Epithelial cell of esophagus (primary cell): ENCODE data around the gene MELK.

Experiments used
- DNase-seq: peaks from one replicate; pipeline ENCODE4 v3.0.0; 2010; ENCODE audit warnings: low read depth
- H3K4me3 ChIP-seq: 2 replicates; pipeline ENCODE4 v1.5.1; 2011; ENCODE audit warnings: mild to moderate bottlenecking, low read length, control low read depth
- TF ChIP-seq, protein P1 (sequence below): IDR thresholded peaks from 2 replicates; pipeline ENCODE4 v1.5.1; 2011; ENCODE audit warnings: low read depth, mild to moderate bottlenecking, low read length, control low read depth, inconsistent platforms; ENCODE audit not compliant: insufficient read depth; ENCODE audit errors: missing control alignments

The MELK gene

DNA sequence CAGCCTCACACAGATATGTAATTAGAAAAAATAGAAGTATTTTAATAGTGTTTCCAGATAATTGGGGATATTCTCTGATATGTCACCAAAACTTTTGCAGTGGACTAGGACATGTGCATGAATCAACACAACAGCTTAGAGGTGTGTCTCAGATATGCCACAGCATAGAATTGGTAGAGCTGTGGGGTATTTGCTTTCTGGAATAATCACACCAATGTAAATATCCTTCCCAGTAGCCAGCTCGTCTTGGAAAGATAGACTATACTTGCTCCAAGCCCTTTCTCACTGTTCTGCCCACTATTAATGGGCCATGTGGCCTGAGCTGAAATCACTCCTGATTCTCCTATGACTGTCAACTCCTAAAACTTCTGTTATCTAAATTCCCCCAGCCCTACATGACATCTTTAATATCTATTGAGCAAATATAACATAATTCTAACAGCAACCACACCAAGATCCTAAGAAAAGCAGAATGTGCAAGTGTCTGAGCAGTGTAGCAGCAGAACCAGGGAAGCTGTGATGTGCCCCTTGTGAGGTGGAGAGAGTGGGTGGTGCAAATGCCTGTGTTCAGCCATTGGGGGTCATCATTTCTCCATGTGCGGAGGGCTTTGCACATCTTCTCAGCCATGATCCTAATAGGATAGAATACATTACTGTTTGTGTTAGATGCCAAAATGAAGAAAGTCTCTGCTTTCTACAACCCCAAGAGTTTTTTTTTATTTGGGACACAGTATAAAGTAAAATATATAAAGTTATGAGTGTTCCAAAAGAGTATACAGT is 65.0 kb downstream of the MELK start:
- TF ChIP-seq, protein P1, sequence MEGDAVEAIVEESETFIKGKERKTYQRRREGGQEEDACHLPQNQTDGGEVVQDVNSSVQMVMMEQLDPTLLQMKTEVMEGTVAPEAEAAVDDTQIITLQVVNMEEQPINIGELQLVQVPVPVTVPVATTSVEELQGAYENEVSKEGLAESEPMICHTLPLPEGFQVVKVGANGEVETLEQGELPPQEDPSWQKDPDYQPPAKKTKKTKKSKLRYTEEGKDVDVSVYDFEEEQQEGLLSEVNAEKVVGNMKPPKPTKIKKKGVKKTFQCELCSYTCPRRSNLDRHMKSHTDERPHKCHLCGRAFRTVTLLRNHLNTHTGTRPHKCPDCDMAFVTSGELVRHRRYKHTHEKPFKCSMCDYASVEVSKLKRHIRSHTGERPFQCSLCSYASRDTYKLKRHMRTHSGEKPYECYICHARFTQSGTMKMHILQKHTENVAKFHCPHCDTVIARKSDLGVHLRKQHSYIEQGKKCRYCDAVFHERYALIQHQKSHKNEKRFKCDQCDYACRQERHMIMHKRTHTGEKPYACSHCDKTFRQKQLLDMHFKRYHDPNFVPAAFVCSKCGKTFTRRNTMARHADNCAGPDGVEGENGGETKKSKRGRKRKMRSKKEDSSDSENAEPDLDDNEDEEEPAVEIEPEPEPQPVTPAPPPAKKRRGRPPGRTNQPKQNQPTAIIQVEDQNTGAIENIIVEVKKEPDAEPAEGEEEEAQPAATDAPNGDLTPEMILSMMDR: no peak
- H3K4me3 ChIP-seq: no peak overlapping the region
- DNase-seq: no peak

DNA sequence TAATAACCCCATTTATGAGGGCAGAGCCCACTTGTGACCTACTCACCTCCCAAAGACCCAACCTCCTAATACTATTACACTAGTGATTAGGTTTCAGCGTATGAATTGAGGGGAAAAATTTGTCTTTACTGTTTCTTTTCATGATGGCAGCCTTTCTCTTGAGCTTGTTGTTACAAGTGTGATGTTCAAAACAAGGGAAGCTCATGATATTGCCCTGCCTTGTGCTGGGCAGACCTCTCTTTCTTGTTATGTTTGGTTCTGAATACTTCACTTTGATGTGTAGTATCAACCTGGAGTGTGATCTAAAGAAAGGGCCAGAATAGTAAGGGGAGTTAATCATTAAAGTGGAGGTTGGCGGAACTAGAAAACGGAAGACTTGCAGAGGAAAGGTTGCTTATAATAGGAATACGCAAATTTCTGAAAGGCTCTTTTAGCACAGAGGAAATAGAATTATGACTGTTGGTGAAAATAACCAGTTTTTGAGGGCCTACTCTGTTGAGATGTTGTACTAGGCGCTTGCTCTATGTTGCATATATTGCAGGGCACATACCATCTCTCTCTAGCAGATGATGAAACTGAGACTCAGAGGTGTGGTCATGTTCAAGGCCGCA is 68.2 kb downstream of the MELK start:
- no peak overlapping the region for H3K4me3 ChIP-seq
- no peak for DNase-seq
- TF ChIP-seq, protein P1: no peak

DNA sequence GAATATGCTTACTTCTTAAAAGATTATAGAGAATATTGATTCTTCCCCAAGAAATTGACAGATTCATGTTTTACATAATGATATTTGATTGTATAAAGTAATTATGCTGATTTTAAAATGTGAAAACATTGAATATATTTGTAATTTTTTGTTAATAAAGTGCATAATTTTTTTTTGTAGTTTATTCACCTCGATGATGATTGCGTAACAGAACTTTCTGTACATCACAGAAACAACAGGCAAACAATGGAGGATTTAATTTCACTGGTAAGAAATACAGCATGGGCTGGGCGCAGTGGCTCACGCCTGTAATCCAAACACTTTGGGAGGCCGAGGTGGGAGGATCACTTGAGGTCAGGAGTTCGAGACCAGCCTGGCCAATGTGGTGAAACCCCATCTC is 70.1 kb downstream of the MELK start:
- H3K4me3 ChIP-seq: no peak overlapping the region
- TF ChIP-seq, protein P1: no peak

DNA sequence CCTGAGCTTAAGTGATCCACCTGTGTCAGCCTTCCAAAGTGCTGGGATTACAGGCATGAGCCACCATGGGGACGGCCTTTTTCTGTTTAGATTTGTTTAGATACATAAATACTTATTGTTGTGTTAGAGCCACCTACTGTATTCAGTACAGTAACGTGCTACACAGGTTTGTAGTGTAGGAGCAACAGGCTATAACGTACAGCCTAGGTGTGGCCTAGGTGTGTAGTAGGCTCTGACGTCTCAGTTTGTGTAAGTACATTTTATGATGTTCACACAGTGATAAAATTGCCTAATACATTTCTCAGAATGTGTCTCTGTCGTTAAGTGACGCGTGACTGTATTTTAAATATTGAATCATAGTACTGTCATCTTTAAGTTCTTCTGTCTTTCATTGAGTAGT is 84.1 kb downstream of the MELK start:
- TF ChIP-seq, protein P1: no peak
- H3K4me3 ChIP-seq: no peak overlapping the region
- no peak for DNase-seq

More for the DNA sequence above, 70.1 kb downstream of the MELK start:
- DNase-seq: no peak

DNA sequence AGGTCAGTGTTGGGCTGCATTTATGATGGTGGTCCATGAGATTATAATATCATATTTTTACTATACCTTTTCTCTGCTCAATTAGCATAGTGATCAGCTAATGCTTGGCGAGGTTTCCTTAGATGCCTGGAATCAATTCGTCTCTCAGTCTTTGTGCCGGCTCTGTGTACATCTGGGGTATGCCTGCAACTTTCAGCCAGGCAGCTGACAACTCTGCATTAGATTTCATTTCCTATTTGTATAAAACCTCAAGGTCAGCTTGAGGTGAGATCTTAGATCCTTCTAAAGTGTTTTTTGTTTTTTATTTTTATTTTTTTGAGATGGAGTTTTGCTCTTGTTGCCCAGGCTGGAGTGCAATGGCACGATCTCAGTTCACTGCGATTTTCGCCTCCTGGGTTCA is 86.8 kb downstream of the MELK start:
- TF ChIP-seq, protein P1: no peak
- no peak for DNase-seq
- H3K4me3 ChIP-seq: no peak overlapping the region

DNA sequence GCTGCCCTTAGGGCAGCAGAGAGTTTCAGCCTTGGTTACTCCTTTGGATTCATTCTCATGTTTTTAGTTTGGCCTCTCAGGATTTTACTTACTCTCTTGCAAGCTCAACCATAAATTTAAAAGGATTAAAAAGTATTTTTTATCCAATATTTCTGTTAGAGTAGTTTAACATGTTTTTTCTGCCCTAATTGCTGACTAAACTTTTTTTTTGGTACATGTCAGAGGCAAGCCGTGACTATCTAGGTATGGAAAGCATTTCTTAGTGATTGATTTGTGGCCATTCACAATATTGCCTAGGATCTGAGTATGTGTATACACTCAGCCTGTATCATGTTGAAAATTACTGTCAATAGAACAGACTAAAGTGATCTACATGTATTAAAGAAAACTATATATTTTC is 92.1 kb downstream of the MELK start:
- H3K4me3 ChIP-seq: no peak overlapping the region
- TF ChIP-seq, protein P1: no peak
- DNase-seq: no peak

DNA sequence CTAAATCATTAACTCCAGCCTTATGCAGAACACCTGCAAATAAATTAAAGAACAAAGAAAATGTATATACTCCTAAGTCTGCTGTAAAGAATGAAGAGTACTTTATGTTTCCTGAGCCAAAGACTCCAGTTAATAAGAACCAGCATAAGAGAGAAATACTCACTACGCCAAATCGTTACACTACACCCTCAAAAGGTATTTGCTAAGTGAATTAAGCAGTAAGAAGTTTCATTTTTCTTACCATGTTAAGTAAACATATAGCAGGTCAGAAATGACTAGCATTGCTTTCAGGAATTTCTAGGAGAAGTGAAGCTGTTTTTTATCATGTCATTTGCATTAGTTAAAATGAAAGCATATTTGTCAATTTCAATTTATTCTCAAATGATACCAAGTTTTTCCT is 92.7 kb downstream of the MELK start:
- TF ChIP-seq, protein P1: no peak
- DNase-seq: no peak
- H3K4me3 ChIP-seq: no peak overlapping the region
